GM23248 (cell line): ENCODE measurements around the gene NTF3. TPM values are rescaled to one million over a fixed set of nuclear protein-coding genes. Genes with fewer than 3 reads are reported as not detected.

ENCODE experiments used
- DNase-seq: peaks from one replicate; pipeline ENCODE4 v3.0.0-alpha.2; 2015
- H2AFZ ChIP-seq: fragments of 200-600 bp; sonication (generic); 2 replicates; pipeline ENCODE4 v1.6.1; 2016; ENCODE audit warnings: antibody characterized with exemption
- H3F3A ChIP-seq: fragments of 200-600 bp; sonication (generic); 2 replicates; pipeline ENCODE4 v1.6.1; 2016; ENCODE audit warnings: mild to moderate bottlenecking, antibody characterized with exemption, mixed run types; ENCODE audit not compliant: insufficient read depth
- H3K27ac ChIP-seq: fragments of 200-600 bp; sonication (generic); 2 replicates; pipeline ENCODE4 v1.5.1; 2016; ENCODE audit warnings: mild to moderate bottlenecking
- H3K27me3 ChIP-seq: fragments of 200-600 bp; sonication (generic); replicated peaks from 2 replicates; pipeline ENCODE4 v1.6.1; 2016; ENCODE audit warnings: mild to moderate bottlenecking; ENCODE audit not compliant: insufficient read depth
- H3K36me3 ChIP-seq: fragments of 200-600 bp; sonication (generic); 2 replicates; pipeline ENCODE4 v1.6.1; 2016; ENCODE audit warnings: low read depth, mild to moderate bottlenecking
- H3K4me1 ChIP-seq: fragments of 200-600 bp; sonication (generic); 2 replicates; pipeline ENCODE4 v1.6.1; 2016; ENCODE audit warnings: mild to moderate bottlenecking; ENCODE audit not compliant: insufficient read depth
- H3K4me2 ChIP-seq: fragments of 200-600 bp; sonication (generic); one replicate; pipeline ENCODE4 v1.6.1; 2016; ENCODE audit warnings: mild to moderate bottlenecking; ENCODE audit not compliant: unreplicated experiment
- H3K4me3 ChIP-seq: fragments of 200-600 bp; sonication (generic); 2 replicates; pipeline ENCODE4 v1.5.1; 2016; ENCODE audit warnings: mild to moderate bottlenecking
- H3K79me2 ChIP-seq: fragments of 200-600 bp; sonication (generic); 2 replicates; pipeline ENCODE4 v1.6.1; 2016; ENCODE audit warnings: mild to moderate bottlenecking; ENCODE audit not compliant: insufficient read depth
- H3K9ac ChIP-seq: fragments of 200-600 bp; sonication (generic); 2 replicates; pipeline ENCODE4 v1.6.1; 2016; ENCODE audit warnings: mild to moderate bottlenecking
- H3K9me2 ChIP-seq: fragments of 200-600 bp; sonication (generic); 2 replicates; pipeline ENCODE4 v1.6.1; 2016; ENCODE audit warnings: mixed run types, mild to moderate bottlenecking, moderate library complexity; ENCODE audit not compliant: insufficient read depth
- H3K9me3 ChIP-seq: fragments of 200-600 bp; sonication (generic); one replicate; pipeline ENCODE4 v1.6.1; 2017; ENCODE audit warnings: low read depth
- H4K20me1 ChIP-seq: fragments of 200-600 bp; sonication (generic); 2 replicates; pipeline ENCODE4 v1.6.0; 2016; ENCODE audit not compliant: insufficient read depth
- EZH2 ChIP-seq: fragments of 200-600 bp; sonication (generic); IDR thresholded peaks from 2 replicates; pipeline ENCODE4 v1.6.1; 2018; ENCODE audit warnings: antibody characterized with exemption, mild to moderate bottlenecking; ENCODE audit not compliant: insufficient read depth, poor library complexity, severe bottlenecking
- EZH2phosphoT487 ChIP-seq: fragments of 200-600 bp; sonication (generic); IDR thresholded peaks from 2 replicates; pipeline ENCODE4 v1.6.1; 2018; ENCODE audit warnings: antibody characterized with exemption, moderate library complexity, mild to moderate bottlenecking, low read depth; ENCODE audit not compliant: insufficient read depth
- WGBS, 2 experiments: methylation state at CpG; one replicate each; pipeline ENCODE4 v1.1.6; 2015 to 2017; ENCODE audit warnings: low lambda C conversion rate in 2 of 2, low coverage in 1 of 2; ENCODE audit errors: missing lambda C conversion rate in 2 of 2; 5-methylcytosine and 5-hydroxymethylcytosine counted together
- in situ Hi-C: fragments of 300-500 bp; cut with MboI; formaldehyde crosslinking; loops from 2 replicates; pipeline ENCODE4 v1.15.0; 2020
- polyA plus RNA-seq: library from polyadenylated mRNA; unstranded; fragments of >200 nt; fragmentation: Nextera tagmentation; extraction: Ambion mirVana; gene quantifications from 2 replicates; pipeline ENCODE4 v1.2.1, GENCODE V29; 2016
- total RNA-seq: library from RNA; depleted of rRNA; stranded (reverse); fragments of >200 nt; shearing (Covaris generic); gene quantifications from 2 replicates; pipeline ENCODE4 v1.2.3, GENCODE V29; 2014

The NTF3 gene
- total and polyA plus RNA-seq, 2 experiments from 2014 or later: 4.8 to 6.0 TPM

DNA sequence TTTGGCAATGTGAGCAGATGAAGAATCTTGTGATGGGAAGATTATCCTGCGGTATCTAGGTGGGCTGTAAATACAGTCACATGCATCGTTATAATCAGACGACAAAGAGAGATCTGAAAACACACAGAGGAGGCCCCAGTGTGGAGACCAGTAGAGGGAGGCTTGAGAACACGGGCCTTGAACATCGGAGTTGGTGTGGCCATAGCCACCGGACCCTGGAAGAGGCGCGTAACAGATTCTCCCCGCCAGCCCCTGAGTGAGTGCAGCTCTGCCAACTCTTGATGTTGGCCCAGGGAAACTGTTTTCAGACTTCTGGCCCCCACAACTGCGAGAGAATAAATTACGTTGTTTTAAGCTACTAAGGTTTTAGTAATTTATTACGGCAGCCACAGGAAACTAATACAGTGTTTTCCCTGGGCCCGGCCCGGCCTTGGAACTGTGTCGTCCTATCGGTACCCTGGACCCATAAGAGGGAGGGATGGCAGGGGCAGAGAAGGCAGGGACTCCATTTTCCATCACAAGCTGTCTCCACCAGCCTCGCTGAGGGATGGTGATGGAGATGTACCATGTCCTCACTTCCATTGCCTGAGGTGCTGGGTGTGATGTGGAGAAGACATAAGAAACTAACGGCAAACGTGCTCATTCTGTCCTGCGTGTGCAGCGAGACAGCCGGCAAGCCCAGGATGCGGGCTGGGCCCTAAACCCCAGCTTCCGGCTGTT, 91.6 kb downstream of the NTF3 start:
- H3K36me3 ChIP-seq: no peaks in the 10 kb centered on the region
- WGBS, 2 experiments: 76% methylated on average over 24 of the region's 24 CpGs
- H3K9me2 ChIP-seq: no peaks in the 10 kb centered on the region
- TF ChIP-seq EZH2: no peak
- no peak for TF ChIP-seq EZH2phosphoT487
- H3K27ac ChIP-seq: no peak overlapping the region
- H3K4me2 ChIP-seq: no peak overlapping the region
- no peaks in the 10 kb centered on the region for H3F3A ChIP-seq
- no peaks in the 10 kb centered on the region for H4K20me1 ChIP-seq
- in situ Hi-C loops: no loop called here
- no peaks in the 10 kb centered on the region; the same call in 1 of the 2 replicates for H3K27me3 ChIP-seq
- no peak for DNase-seq
- no peak overlapping the region for H3K4me3 ChIP-seq
- H2AFZ ChIP-seq: no peak overlapping the region
- no peak overlapping the region for H3K9ac ChIP-seq
- no peaks in the 10 kb centered on the region for H3K9me3 ChIP-seq
- no peaks in the 10 kb centered on the region for H3K4me1 ChIP-seq
- no peaks in the 10 kb centered on the region for H3K79me2 ChIP-seq

DNA sequence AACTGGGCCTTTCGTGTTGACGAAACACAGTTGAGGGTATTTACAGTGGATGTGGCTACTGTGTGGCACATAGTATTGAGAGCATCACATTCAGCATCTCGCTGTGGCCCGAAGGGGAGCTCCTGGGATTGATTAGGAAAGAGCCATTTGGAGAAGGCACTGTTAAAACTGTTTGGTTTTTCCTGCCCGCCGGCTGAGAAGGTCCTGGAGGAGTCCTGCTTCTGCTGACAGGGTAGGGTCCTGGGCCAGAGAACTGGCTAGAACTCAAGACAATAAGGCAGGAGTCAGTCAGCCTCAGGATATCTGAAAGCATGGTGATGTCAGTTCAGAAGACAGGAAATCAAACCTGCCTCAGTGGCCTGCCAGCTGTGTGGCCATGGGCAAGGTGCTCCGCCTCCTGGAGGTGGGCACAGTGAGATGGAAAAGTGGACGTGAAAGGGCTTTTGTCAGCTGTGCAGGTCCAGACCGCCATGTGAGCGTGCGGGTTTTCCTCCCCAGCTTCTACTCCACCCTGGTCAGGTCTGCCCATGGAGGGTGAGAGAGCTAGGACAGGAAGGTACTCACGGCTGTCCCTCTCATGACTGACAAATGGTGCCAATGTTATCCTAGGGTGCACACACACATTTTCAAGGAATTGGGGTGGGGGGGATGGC, 92.3 kb downstream of the NTF3 start:
- Histone ChIP-seq H3K4me1 (no peaks in the 10 kb centered on the region), H3K79me2 (no peaks in the 10 kb centered on the region), H3K4me2 (no peak overlapping the region), H4K20me1 (no peaks in the 10 kb centered on the region), H3K9ac (no peak overlapping the region), H2AFZ (no peak overlapping the region), H3K27me3 (no peaks in the 10 kb centered on the region; the same call in 1 of the 2 replicates), H3K9me3 (no peaks in the 10 kb centered on the region), H3F3A (no peaks in the 10 kb centered on the region), H3K4me3 (no peak overlapping the region), H3K9me2 (no peaks in the 10 kb centered on the region), H3K36me3 (no peaks in the 10 kb centered on the region), H3K27ac (no peak overlapping the region)
- no peak for DNase-seq
- TF ChIP-seq EZH2: no peak
- TF ChIP-seq EZH2phosphoT487: no peak
- 77 to 82% methylated on average over 12 of the region's 12 CpGs for WGBS, 2 experiments
- in situ Hi-C loops: no loop called here

DNA sequence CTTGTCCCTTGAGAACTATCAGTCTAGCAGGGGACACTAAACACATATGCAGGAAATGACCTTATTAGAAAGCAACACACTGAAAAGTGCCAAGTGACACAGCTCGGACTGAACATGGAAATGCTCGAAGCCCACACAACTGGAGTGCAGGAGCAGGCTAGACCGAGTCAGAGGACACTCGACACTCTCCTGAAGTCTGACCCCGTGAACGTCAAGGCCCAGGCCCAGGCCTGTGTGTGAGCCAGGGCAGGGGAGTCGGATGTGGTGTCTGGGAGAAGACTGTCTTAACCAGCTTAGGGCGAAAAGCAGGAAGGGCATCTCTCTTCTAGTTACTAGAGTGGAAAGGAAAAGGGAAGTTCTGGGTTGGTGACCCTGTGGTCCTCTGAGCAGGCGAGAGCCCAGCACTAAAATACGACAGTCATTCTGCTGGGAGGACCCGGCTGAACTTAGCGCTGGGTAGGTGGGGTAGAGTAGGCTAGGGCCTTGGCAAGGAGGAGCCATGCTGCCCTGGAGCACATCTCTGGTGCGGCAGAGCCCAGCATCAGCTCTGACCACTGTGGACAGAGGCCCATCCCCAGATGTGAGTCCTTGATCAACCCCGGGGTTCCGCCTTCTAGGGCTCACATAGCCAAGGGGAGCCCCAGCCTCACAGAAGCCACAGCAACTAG, 93.0 kb downstream of the NTF3 start:
- no peak overlapping the region for H2AFZ ChIP-seq
- H3K9ac ChIP-seq: no peak overlapping the region
- H3K4me1 ChIP-seq: no peaks in the 10 kb centered on the region
- no peaks in the 10 kb centered on the region; the same call in 1 of the 2 replicates for H3K27me3 ChIP-seq
- in situ Hi-C loops: no loop called here
- no peak for DNase-seq
- H3K27ac ChIP-seq: no peak overlapping the region
- H3K4me3 ChIP-seq: no peak overlapping the region
- H3K79me2 ChIP-seq: no peaks in the 10 kb centered on the region
- no peaks in the 10 kb centered on the region for H3K9me3 ChIP-seq
- H4K20me1 ChIP-seq: no peaks in the 10 kb centered on the region
- TF ChIP-seq EZH2: no peak
- TF ChIP-seq EZH2phosphoT487: no peak
- H3K9me2 ChIP-seq: no peaks in the 10 kb centered on the region
- WGBS, 2 experiments: 55 to 56% methylated on average over 15 of the region's 15 CpGs
- H3K36me3 ChIP-seq: no peaks in the 10 kb centered on the region
- no peak overlapping the region for H3K4me2 ChIP-seq
- H3F3A ChIP-seq: no peaks in the 10 kb centered on the region

DNA sequence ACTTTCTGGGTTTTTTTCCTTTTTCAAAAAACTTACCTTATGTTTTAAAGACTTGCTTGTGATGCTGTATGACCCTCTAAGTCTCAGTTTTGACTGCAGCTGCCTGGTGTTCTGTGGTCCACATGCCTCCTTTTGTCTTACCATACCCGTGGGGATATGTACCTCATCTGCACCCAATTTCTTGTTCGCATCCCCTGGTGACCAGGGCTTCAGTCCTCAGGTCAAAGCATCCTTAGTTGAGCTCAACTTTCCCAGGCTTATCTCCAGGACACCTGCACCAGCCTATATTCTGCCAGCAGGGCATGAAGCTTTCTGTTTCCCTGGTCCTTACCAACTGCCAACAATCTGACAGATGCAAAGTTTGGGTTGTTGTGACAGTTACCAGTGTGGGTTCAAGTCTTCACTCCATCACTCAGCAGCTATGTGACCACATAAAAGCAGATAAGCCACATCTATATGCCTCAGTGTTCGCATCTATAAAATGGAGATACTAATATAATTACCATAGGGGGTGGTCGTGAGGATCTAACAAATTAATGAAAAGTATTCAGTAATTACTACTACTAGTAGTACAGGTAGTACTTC, 94.0 kb downstream of the NTF3 start:
- Histone ChIP-seq H3K9ac (no peak overlapping the region), H3K36me3 (no peaks in the 10 kb centered on the region)

More for the DNA sequence above, 94.0 kb downstream of the NTF3 start:
- Histone ChIP-seq H3K9me3 (no peaks in the 10 kb centered on the region), H2AFZ (no peak overlapping the region), H3K27ac (no peak overlapping the region), H3F3A (no peaks in the 10 kb centered on the region), H3K27me3 (no peaks in the 10 kb centered on the region; the same call in 1 of the 2 replicates), H3K4me3 (no peak overlapping the region), H3K79me2 (no peaks in the 10 kb centered on the region), H3K9me2 (no peaks in the 10 kb centered on the region), H4K20me1 (no peaks in the 10 kb centered on the region), H3K4me1 (no peaks in the 10 kb centered on the region), H3K4me2 (no peak overlapping the region)
- WGBS, 2 experiments: 33 to 37% methylated on average over 4 of the region's 4 CpGs
- TF ChIP-seq EZH2 (no peak), EZH2phosphoT487 (no peak)
- in situ Hi-C loops: no loop called here
- no peak for DNase-seq
